Neuronal stem cell (in vitro differentiated cells): ENCODE measurements around the gene TMEM59.
A peak's percentile ranks its signal among the peaks of the same experiment; 100 is the strongest.
"Not testable (repeated sequence)": the region's sequence is repeated elsewhere in the genome, so short reads cannot be mapped to it uniquely, and the experiment has no call there.

Experiments
- DNase-seq: peaks from one replicate; pipeline ENCODE4 v3.0.0-alpha.2; 2013; ENCODE audit warnings: low spot score
- H2AFZ ChIP-seq: one replicate; pipeline ENCODE4 v1.6.1; 2013; ENCODE audit warnings: mild to moderate bottlenecking, low read length, inconsistent platforms
- H2AK5ac ChIP-seq: 2 replicates; pipeline ENCODE4 v1.6.1; 2013; ENCODE audit warnings: low read depth, mild to moderate bottlenecking, inconsistent platforms, low read length, moderate library complexity, mixed read lengths
- H2BK120ac ChIP-seq: 2 replicates; pipeline ENCODE4 v1.6.1; 2013; ENCODE audit warnings: low read depth, mild to moderate bottlenecking, inconsistent platforms, low read length, moderate library complexity, mixed read lengths
- H2BK12ac ChIP-seq: one replicate; pipeline ENCODE4 v1.6.1; 2013; ENCODE audit warnings: low read length, inconsistent platforms
- H2BK15ac ChIP-seq: 2 replicates; pipeline ENCODE4 v1.6.1; 2013; ENCODE audit warnings: mild to moderate bottlenecking, low read length, inconsistent platforms, mixed read lengths
- H2BK5ac ChIP-seq: one replicate; pipeline ENCODE4 v1.6.1; 2013; ENCODE audit warnings: inconsistent platforms, mild to moderate bottlenecking, low read length, moderate library complexity
- H3K14ac ChIP-seq: one replicate; pipeline ENCODE4 v1.6.1; 2013; ENCODE audit warnings: low read length, inconsistent platforms
- H3K18ac ChIP-seq: 2 replicates; pipeline ENCODE4 v1.6.1; 2013; ENCODE audit warnings: low read length, inconsistent platforms
- H3K23ac ChIP-seq: 2 replicates; pipeline ENCODE4 v1.6.1; 2013; ENCODE audit warnings: low read depth, mild to moderate bottlenecking, mixed read lengths, low read length, inconsistent platforms; ENCODE audit not compliant: poor library complexity
- H3K27ac ChIP-seq: replicated peaks from 3 replicates; pipeline ENCODE4 v1.5.1; 2013; ENCODE audit warnings: low read length, inconsistent platforms
- H3K27me3 ChIP-seq, 3 experiments: 2 replicates each; pipeline ENCODE4 v1.6.1; 2013; ENCODE audit warnings: low read length in 3 of 3, mild to moderate bottlenecking in 2 of 3, inconsistent platforms in 1 of 3, low read depth in 1 of 3, mixed read lengths in 1 of 3, moderate library complexity in 1 of 3; ENCODE audit not compliant: control insufficient read depth in 3 of 3, insufficient read depth in 3 of 3
- H3K36me3 ChIP-seq, 2 donors: replicated peaks in 1 of 2; 2 replicates each; pipeline ENCODE4 v1.6.1; 2013; ENCODE audit warnings: low read length in 2 of 2; ENCODE audit not compliant: control insufficient read depth in 2 of 2, insufficient read depth in 2 of 2
- H3K4ac ChIP-seq: 2 replicates; pipeline ENCODE4 v1.6.1; 2013; ENCODE audit warnings: inconsistent platforms, mild to moderate bottlenecking, low read length, moderate library complexity
- H3K4me1 ChIP-seq, 2 donors: 1 replicate in 1 of 2; 2 replicates in 1 of 2; pipeline ENCODE4 v1.6.1; 2013; ENCODE audit warnings: low read length in 2 of 2, low read depth in 1 of 2; ENCODE audit not compliant: control insufficient read depth in 2 of 2, insufficient read depth in 1 of 2
- H3K4me2 ChIP-seq: one replicate; pipeline ENCODE4 v1.6.1; 2013; ENCODE audit warnings: mild to moderate bottlenecking, low read length, inconsistent platforms; ENCODE audit not compliant: insufficient read depth, poor library complexity, severe bottlenecking
- H3K4me3 ChIP-seq, 2 donors: 2 replicates each; pipeline ENCODE4 v1.5.1; 2013; ENCODE audit warnings: low read length in 2 of 2, mild to moderate bottlenecking in 2 of 2, inconsistent platforms in 1 of 2, moderate library complexity in 1 of 2
- H3K79me1 ChIP-seq: one replicate; pipeline ENCODE4 v1.6.1; 2013; ENCODE audit warnings: low read depth, mild to moderate bottlenecking, inconsistent platforms, low read length, moderate library complexity
- H3K9ac ChIP-seq: one replicate; pipeline ENCODE4 v1.6.1; 2013; ENCODE audit warnings: mild to moderate bottlenecking, low read depth, low read length, inconsistent platforms; ENCODE audit not compliant: poor library complexity
- H3K9me3 ChIP-seq, 2 donors: replicated peaks in 1 of 2; 2 replicates each; pipeline versions ENCODE3 to v1.6.1; 2013; ENCODE audit warnings: low read length in 2 of 2, mild to moderate bottlenecking in 2 of 2, inconsistent platforms in 1 of 2, low read depth in 1 of 2, mixed read lengths in 1 of 2, moderate library complexity in 1 of 2; ENCODE audit not compliant: control insufficient read depth in 2 of 2, insufficient read depth in 1 of 2
- H4K8ac ChIP-seq: one replicate; pipeline ENCODE4 v1.6.1; 2013; ENCODE audit warnings: low read depth, mild to moderate bottlenecking, inconsistent platforms, low read length, moderate library complexity
- H4K91ac ChIP-seq: one replicate; pipeline ENCODE4 v1.6.1; 2013; ENCODE audit warnings: low read length, low read depth, mild to moderate bottlenecking, inconsistent platforms; ENCODE audit not compliant: poor library complexity
- WGBS, 2 donors: extraction: QIAGEN DNeasy Blood & Tissue Kit; methylation state at CpG; one replicate each; pipeline ENCODE4 v1.1.7; 2013; ENCODE audit warnings: missing lambda C conversion rate in 2 of 2, mixed read lengths in 1 of 2; ENCODE audit not compliant: insufficient read length in 2 of 2, insufficient replicate concordance in 1 of 2; ENCODE audit errors: extremely low coverage in 2 of 2; 5-methylcytosine and 5-hydroxymethylcytosine counted together

Gene TMEM59

GRCh38 chr1:54053745-54054437 is 887 bp upstream of the TMEM59 start:
- peak overlapping the region; percentile 94 for H2AFZ ChIP-seq
- H2BK12ac ChIP-seq: no peak overlapping the region
- H2BK5ac ChIP-seq: no peak overlapping the region
- H3K36me3 ChIP-seq: no peaks in the 10 kb centered on the region
- no peaks in the 10 kb centered on the region for H3K27me3 ChIP-seq
- H2AK5ac ChIP-seq: no peak overlapping the region
- H3K79me1 ChIP-seq: no peaks in the 10 kb centered on the region
- H3K27ac ChIP-seq: peak overlapping the region; percentile 72
- no peak overlapping the region for H2BK15ac ChIP-seq
- no peak overlapping the region for H4K91ac ChIP-seq
- H3K18ac ChIP-seq: peak overlapping the region; percentile 92
- peak overlapping the region; percentile 67 to 89 for H3K4me3 ChIP-seq
- H2BK120ac ChIP-seq: no peak overlapping the region
- H4K8ac ChIP-seq: no peak overlapping the region
- peak overlapping the region; percentile 82 for H3K23ac ChIP-seq
- no peak overlapping the region for H3K14ac ChIP-seq
- H3K4ac ChIP-seq: no peak overlapping the region
- DNase-seq: no peak
- H3K9ac ChIP-seq: peak overlapping the region; percentile 68
- H3K4me1 ChIP-seq: peaks cover 2 to 4% of the 10 kb centered on the region in 2 donors
- no peaks in the 10 kb centered on the region for H3K9me3 ChIP-seq
- WGBS, 2 donors: no CpG with 5 or more reads among the region's 21 CpGs
- H3K4me2 ChIP-seq: peak overlapping the region; percentile 63

DNA sequence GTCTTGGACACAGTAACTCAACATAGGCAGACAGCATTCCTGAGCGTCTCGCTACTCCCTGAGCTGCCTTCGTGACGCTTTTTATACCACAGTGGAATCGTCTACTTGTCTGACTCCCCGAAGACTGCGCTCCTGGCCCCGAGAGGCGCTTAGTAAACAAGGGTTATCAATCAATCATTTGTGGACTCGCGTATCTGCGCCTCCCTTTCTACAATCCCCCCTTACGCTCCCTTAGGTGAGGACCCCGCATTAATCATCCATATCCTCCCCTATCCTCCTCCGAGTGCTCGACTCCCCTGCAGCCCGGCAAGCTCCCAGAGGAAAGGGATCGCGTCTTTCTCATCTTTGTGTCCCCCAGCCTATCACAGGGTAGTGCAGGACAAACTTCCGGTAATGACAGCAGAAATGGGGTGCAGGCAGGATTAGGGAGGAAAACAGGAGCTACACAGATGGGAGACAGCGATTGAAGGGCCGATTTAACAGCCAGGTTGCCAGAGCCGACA is 522 bp downstream of the TMEM59 start:
- no peak overlapping the region for H4K8ac ChIP-seq
- peak overlapping the region; percentile 34 for H2BK120ac ChIP-seq
- peak overlapping the region; percentile 76 for H2AFZ ChIP-seq
- peaks cover 2 to 4% of the 10 kb centered on the region in 2 donors for H3K4me1 ChIP-seq
- no peak overlapping the region for H2BK12ac ChIP-seq
- H3K18ac ChIP-seq: peak overlapping the region; percentile 92
- peak overlapping the region; percentile 70 for H2BK15ac ChIP-seq
- H3K14ac ChIP-seq: no peak overlapping the region
- H3K79me1 ChIP-seq: peaks cover 2% of the 10 kb centered on the region
- peak overlapping the region; percentile 95 for H3K9ac ChIP-seq
- no peaks in the 10 kb centered on the region for H3K9me3 ChIP-seq
- no peak overlapping the region for H3K4ac ChIP-seq
- H4K91ac ChIP-seq: no peak overlapping the region
- H3K27ac ChIP-seq: peak overlapping the region; percentile 95
- peak overlapping the region; percentile 67 to 93 for H3K4me3 ChIP-seq
- peak overlapping the region; percentile 23 for H2AK5ac ChIP-seq
- peak overlapping the region; percentile 97 for H2BK5ac ChIP-seq
- peak overlapping the region; percentile 82 for H3K23ac ChIP-seq
- no peaks in the 10 kb centered on the region for H3K27me3 ChIP-seq
- WGBS, 2 donors: no CpG with 5 or more reads among the region's 23 CpGs
- H3K36me3 ChIP-seq: no peaks in the 10 kb centered on the region
- peak; percentile 27 for DNase-seq
- peak overlapping the region; percentile 64 for H3K4me2 ChIP-seq

DNA sequence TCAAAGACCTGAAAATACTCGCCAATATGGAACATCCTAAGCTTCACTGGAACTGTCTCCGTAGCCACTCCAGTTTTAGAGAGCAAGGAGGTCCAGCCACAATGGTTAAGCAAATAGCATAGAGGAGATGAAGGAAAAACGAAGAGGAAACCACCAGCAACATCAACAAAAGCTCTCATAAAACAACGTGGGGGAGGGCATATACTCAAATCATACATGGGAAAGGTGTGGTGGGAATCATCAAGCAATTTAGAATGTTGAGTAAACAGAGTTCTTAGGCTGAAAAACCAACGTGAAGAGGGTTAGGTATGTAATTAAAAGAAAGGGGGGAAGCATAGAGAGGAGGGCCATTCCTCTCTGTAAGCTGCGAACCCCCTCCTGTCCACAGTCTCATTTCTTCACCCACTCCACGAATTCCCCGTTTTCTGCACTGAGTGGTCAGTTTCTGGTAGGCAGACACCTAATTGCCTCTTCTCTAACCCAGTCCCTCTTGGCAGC is 1.0 kb downstream of the TMEM59 start:
- Histone ChIP-seq H3K79me1 (peaks cover 4% of the 10 kb centered on the region), H3K4me1 (peaks cover 2 to 4% of the 10 kb centered on the region in 2 donors), H3K23ac (no peak overlapping the region), H3K18ac (no peak overlapping the region), H2AK5ac (no peak overlapping the region), H3K14ac (no peak overlapping the region), H3K4me3 (peak overlapping the region; percentile 67 to 93), H2BK15ac (no peak overlapping the region), H3K4ac (no peak overlapping the region), H3K27ac (peak overlapping the region; percentile 95), H2BK120ac (no peak overlapping the region), H3K4me2 (peak overlapping the region; percentile 64), H4K91ac (no peak overlapping the region), H2AFZ (peak overlapping the region; percentile 76), H2BK12ac (no peak overlapping the region), H3K36me3 (no peaks in the 10 kb centered on the region), H3K9ac (peak overlapping the region; percentile 95), H2BK5ac (no peak overlapping the region), H3K9me3 (no peaks in the 10 kb centered on the region), H3K27me3 (no peaks in the 10 kb centered on the region), H4K8ac (no peak overlapping the region)
- no peak for DNase-seq
- no CpG with 5 or more reads among the region's 8 CpGs for WGBS, 2 donors

- H3K18ac ChIP-seq, H3K27ac ChIP-seq, H3K23ac ChIP-seq, H3K4me3 ChIP-seq, H3K14ac ChIP-seq, H3K36me3 ChIP-seq, H2BK12ac ChIP-seq, H2BK5ac ChIP-seq, H3K9ac ChIP-seq, H3K4me1 ChIP-seq, H3K4ac ChIP-seq, H2BK120ac ChIP-seq, H3K9me3 ChIP-seq, H3K4me2 ChIP-seq, H4K8ac ChIP-seq, H3K79me1 ChIP-seq, H2BK15ac ChIP-seq, H2AFZ ChIP-seq, H3K27me3 ChIP-seq, H4K91ac ChIP-seq, H2AK5ac ChIP-seq, DNase-seq: not testable (repeated sequence)
- no CpG with 5 or more reads among the region's 12 CpGs for WGBS, 2 donors
Measured at GRCh38 chr1:54050435-54050834, 2.6 kb downstream of the TMEM59 start.
